DOHH2 (cell line): Measurements from ENCODE around the gene APOBEC4.

Experiments used
- CTCF ChIP-seq: fragments of 200-600 bp; sonication (generic); IDR thresholded peaks from one replicate; pipeline ENCODE4 v1.5.1; 2014; ENCODE audit warnings: antibody characterized with exemption, mild to moderate bottlenecking, low read depth, low read length; ENCODE audit not compliant: poor library complexity, severe bottlenecking
- EZH2phosphoT487 ChIP-seq: fragments of 200-600 bp; sonication (generic); IDR thresholded peaks from 2 replicates; pipeline ENCODE4 v1.6.1; 2017; ENCODE audit warnings: borderline replicate concordance, mild to moderate bottlenecking, antibody characterized with exemption, low read length, moderate library complexity, mixed read lengths

GRCh38 chr1:183633676-183634343 lies 19.3 kb downstream of the APOBEC4 start:
- TF ChIP-seq EZH2phosphoT487 (no peak), CTCF (peak; percentile 88)
